HEK293 (cell line): ENCODE results near the gene SLC25A24.

Experiments used
- CTCF ChIP-seq: fragments of 450-650 bp; formaldehyde crosslinking; IDR thresholded peaks from 2 replicates; pipeline ENCODE4 v1.5.1; 2016; ENCODE audit warnings: missing biosample characterization, missing genetic modification characterization
- ZNF121 ChIP-seq: fragments of 450-650 bp; formaldehyde crosslinking; IDR thresholded peaks from 2 replicates; pipeline ENCODE4 v1.5.1; 2016; ENCODE audit warnings: missing biosample characterization, missing genetic modification characterization
- ZNF239 ChIP-seq: fragments of 450-650 bp; formaldehyde crosslinking; IDR thresholded peaks from 2 replicates; pipeline ENCODE4 v1.5.1; 2016; ENCODE audit warnings: missing biosample characterization, missing genetic modification characterization
- ZNF514 ChIP-seq: fragments of 450-650 bp; formaldehyde crosslinking; IDR thresholded peaks from 2 replicates; pipeline ENCODE4 v1.5.1; 2016; ENCODE audit warnings: missing biosample characterization, missing genetic modification characterization

GRCh38 chr1:108124023-108124422 is 76.1 kb downstream of the SLC25A24 start:
- TF ChIP-seq CTCF (tag by site-specific recombination) = no peak
- TF ChIP-seq ZNF514 (tag by site-specific recombination) = no peak
- peak; percentile 95 for TF ChIP-seq ZNF121 (tag by site-specific recombination)
- TF ChIP-seq ZNF239 (tag by site-specific recombination) = no peak
